ENCODE data around the gene STAG1.
"Not testable (repeated sequence)": the region's sequence is repeated elsewhere in the genome, so short reads cannot be mapped to it uniquely, and the experiment has no call there.

The STAG1 gene

DNA sequence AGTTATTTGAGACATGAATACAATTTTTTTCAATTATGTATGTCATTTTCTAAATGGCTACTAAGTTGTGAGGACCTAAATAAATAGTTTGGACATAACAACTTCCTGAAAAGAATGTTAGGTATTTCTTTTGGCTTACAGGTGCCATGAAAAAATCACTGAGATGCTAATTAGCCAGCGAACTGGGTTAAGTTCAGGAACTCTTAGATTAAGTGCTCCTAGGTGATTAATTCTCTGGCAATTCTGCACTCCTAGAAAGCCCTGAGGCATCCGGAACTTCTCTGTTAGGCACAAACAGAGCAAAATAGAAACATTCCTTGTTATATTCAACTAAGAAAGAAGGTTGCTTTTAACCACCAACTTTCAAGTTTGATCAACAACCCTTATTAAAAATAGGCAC is 192.3 kb downstream of the STAG1 start:
- no peaks in the 10 kb centered on the region for H3K4me1 ChIP-seq (ENCODE audit: control insufficient read depth, insufficient read depth, low read length)
- no peaks in the 10 kb centered on the region for H3K36me3 ChIP-seq (ENCODE audit: control insufficient read depth in 2 of 2, insufficient read depth in 2 of 2, low read length in 2 of 2)
- H3K4me3 ChIP-seq (ENCODE audit: low read length in 2 of 2) = no peak overlapping the region
- H3K9me3 ChIP-seq (ENCODE audit: control insufficient read depth in 2 of 2, low read length in 2 of 2) = no peaks in the 10 kb centered on the region
- H3K27me3 ChIP-seq (ENCODE audit: control insufficient read depth in 1 of 2, insufficient read depth in 2 of 2, low read length in 2 of 2) = no peaks in the 10 kb centered on the region
- H3K27ac ChIP-seq (ENCODE audit: low read length) = no peak overlapping the region
- no peak overlapping the region for H3K9ac ChIP-seq (ENCODE audit: low read length in 2 of 2)

DNA sequence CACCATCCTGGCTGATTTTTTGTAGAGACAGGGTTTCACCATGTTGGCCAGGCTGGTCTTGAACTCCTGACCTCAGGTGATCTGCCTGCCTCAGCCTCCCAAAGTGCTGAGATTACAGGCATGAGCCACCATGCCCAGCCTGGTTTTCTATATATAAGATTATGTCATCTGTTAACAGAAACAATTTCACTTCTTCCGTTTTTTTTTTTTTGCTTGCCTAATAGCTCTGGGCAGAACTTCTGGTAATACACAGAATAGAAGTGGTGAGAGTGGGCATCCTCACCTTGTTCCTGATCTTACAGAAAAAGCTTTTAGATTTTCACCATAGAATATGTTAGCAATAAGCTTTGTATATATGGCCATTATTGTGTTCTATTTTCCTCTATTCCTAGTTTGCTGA is 202.7 kb downstream of the STAG1 start:
- H3K9me3 ChIP-seq (ENCODE audit: control insufficient read depth in 2 of 2, low read length in 2 of 2); H3K36me3 ChIP-seq (ENCODE audit: control insufficient read depth in 2 of 2, insufficient read depth in 2 of 2, low read length in 2 of 2); H3K4me1 ChIP-seq (ENCODE audit: control insufficient read depth, insufficient read depth, low read length); H3K27ac ChIP-seq (ENCODE audit: low read length); H3K4me3 ChIP-seq (ENCODE audit: low read length in 2 of 2); H3K27me3 ChIP-seq (ENCODE audit: control insufficient read depth in 1 of 2, insufficient read depth in 2 of 2, low read length in 2 of 2); H3K9ac ChIP-seq (ENCODE audit: low read length in 2 of 2): not testable (repeated sequence)

DNA sequence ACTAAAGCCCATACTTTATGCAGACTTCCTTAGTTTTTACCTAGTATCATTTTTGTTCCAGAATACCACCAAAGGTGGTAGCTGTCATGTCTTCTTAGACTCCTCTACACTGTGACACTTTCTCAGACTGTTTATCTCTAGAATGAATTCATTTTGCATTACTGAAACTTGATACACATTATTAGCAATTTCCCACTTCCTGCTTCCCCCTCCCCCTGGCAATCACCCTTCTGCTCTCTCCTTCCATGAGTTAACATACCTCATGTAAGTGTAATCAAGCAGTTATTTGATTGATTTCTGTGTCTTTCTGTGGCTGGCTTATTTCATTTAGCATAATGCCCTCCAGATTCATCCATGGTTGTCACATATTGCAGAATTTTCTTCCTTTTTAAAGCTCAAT is 204.9 kb downstream of the STAG1 start:
- H3K27ac ChIP-seq (ENCODE audit: low read length) = no peak overlapping the region
- no peaks in the 10 kb centered on the region for H3K9me3 ChIP-seq (ENCODE audit: control insufficient read depth in 2 of 2, low read length in 2 of 2)
- H3K36me3 ChIP-seq (ENCODE audit: control insufficient read depth in 2 of 2, insufficient read depth in 2 of 2, low read length in 2 of 2) = no peaks in the 10 kb centered on the region
- no peaks in the 10 kb centered on the region for H3K4me1 ChIP-seq (ENCODE audit: control insufficient read depth, insufficient read depth, low read length)
- H3K9ac ChIP-seq (ENCODE audit: low read length in 2 of 2) = no peak overlapping the region
- no peaks in the 10 kb centered on the region for H3K27me3 ChIP-seq (ENCODE audit: control insufficient read depth in 1 of 2, insufficient read depth in 2 of 2, low read length in 2 of 2)
- no peak overlapping the region for H3K4me3 ChIP-seq (ENCODE audit: low read length in 2 of 2)

DNA sequence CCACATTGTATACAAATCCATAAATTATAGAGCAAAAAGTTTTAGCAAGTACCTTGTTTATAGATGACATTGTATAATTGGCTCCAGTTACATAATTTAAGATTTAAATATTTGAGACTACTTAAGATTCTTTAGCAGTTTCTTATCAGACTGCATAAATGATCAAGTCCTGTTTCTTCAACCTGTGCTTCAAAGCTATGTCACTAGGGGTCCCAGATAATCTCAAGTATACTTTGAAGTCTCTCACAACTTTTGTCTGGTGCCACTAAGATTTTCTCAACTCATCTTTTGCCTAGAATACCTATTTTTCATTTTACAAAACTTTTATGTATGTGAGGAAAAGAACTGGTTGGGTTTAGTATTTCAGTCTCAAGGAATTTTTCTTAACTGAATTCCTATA is 205.5 kb downstream of the STAG1 start:
- Histone ChIP-seq H3K4me1 (ENCODE audit: control insufficient read depth, insufficient read depth, low read length) (no peaks in the 10 kb centered on the region), H3K9ac (ENCODE audit: low read length in 2 of 2) (no peak overlapping the region), H3K36me3 (ENCODE audit: control insufficient read depth in 2 of 2, insufficient read depth in 2 of 2, low read length in 2 of 2) (no peaks in the 10 kb centered on the region), H3K9me3 (ENCODE audit: control insufficient read depth in 2 of 2, low read length in 2 of 2) (no peaks in the 10 kb centered on the region), H3K27ac (ENCODE audit: low read length) (no peak overlapping the region), H3K4me3 (ENCODE audit: low read length in 2 of 2) (no peak overlapping the region), H3K27me3 (ENCODE audit: control insufficient read depth in 1 of 2, insufficient read depth in 2 of 2, low read length in 2 of 2) (no peaks in the 10 kb centered on the region)

DNA sequence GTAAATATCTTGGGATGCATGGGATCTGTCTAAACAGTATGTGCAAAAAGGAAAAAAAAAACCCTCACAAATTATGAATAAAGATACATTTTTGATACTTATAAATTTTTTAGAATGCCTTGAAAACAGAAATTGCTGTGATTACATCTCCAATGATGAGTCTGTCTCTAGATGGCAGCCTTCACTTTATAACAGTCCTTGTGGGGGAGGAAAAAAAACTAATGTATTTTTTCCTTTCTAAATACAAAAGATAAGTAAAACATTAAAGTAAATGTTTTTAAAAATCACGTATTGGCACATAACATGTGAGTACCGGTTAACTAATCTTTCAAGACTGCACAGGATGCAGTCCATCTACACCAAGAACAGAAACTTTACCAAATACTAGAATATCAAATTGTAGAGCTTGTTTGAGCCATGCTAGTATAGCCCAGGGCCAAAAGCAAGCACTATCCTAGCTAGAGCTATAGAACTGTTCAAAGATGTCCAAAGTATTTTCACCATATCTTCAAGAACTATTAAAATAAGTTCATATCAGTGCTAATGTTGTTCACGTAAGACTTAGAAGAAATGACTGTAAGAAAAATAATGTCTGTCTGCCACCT is 206.4 kb downstream of the STAG1 start:
- H3K9me3 ChIP-seq (ENCODE audit: control insufficient read depth in 2 of 2, low read length in 2 of 2) = no peaks in the 10 kb centered on the region
- no peaks in the 10 kb centered on the region for H3K36me3 ChIP-seq (ENCODE audit: control insufficient read depth in 2 of 2, insufficient read depth in 2 of 2, low read length in 2 of 2)
- H3K4me3 ChIP-seq (ENCODE audit: low read length in 2 of 2) = no peak overlapping the region
- H3K4me1 ChIP-seq (ENCODE audit: control insufficient read depth, insufficient read depth, low read length) = no peaks in the 10 kb centered on the region
- no peaks in the 10 kb centered on the region for H3K27me3 ChIP-seq (ENCODE audit: control insufficient read depth in 1 of 2, insufficient read depth in 2 of 2, low read length in 2 of 2)
- H3K27ac ChIP-seq (ENCODE audit: low read length) = no peak overlapping the region
- no peak overlapping the region for H3K9ac ChIP-seq (ENCODE audit: low read length in 2 of 2)

DNA sequence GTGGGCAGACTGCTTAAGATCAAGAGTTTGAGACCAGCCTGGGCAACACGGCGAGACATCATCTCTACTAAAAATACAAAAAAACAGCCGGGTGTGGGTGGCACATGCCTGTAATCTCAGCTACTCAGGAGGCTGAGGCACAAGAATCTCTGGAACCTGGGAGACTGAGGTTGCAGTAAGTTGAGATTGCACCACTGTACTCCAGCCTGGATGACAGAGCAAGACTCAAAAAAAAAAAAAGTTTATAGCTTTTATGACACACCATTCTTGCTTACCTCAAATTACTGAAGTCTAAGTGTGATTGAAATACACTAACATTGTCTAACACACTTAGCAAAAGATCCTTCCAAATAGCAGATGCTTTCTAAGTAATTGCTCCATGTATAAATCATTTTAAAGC is 207.6 kb downstream of the STAG1 start:
- no peak overlapping the region for H3K27ac ChIP-seq (ENCODE audit: low read length)
- H3K4me1 ChIP-seq (ENCODE audit: control insufficient read depth, insufficient read depth, low read length) = no peaks in the 10 kb centered on the region
- no peaks in the 10 kb centered on the region for H3K36me3 ChIP-seq (ENCODE audit: control insufficient read depth in 2 of 2, insufficient read depth in 2 of 2, low read length in 2 of 2)
- H3K9ac ChIP-seq (ENCODE audit: low read length in 2 of 2) = no peak overlapping the region
- H3K4me3 ChIP-seq (ENCODE audit: low read length in 2 of 2) = no peak overlapping the region
- no peaks in the 10 kb centered on the region for H3K27me3 ChIP-seq (ENCODE audit: control insufficient read depth in 1 of 2, insufficient read depth in 2 of 2, low read length in 2 of 2)
- no peaks in the 10 kb centered on the region for H3K9me3 ChIP-seq (ENCODE audit: control insufficient read depth in 2 of 2, low read length in 2 of 2)

DNA sequence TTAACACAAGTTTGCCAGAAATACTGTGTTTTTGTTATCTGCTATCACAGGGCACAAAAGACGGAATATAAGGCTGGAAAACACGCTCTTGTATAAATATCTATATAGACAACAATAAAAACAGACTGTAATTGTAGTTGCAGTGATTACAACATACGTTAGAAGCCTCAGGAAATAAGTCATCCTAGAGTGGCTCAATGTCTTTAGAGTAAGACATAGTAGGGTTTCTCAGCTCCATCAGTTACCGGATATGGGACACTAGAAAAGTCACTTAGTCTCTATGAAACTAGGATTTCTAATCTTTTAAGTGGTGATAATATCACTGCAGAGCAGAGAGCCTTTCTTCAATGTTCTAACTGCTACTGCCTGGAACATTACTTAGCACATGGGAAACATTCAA is 208.8 kb downstream of the STAG1 start:
- Histone ChIP-seq H3K27ac (ENCODE audit: low read length) (no peak overlapping the region), H3K36me3 (ENCODE audit: control insufficient read depth in 2 of 2, insufficient read depth in 2 of 2, low read length in 2 of 2) (no peaks in the 10 kb centered on the region), H3K9ac (ENCODE audit: low read length in 2 of 2) (no peak overlapping the region), H3K4me1 (ENCODE audit: control insufficient read depth, insufficient read depth, low read length) (no peaks in the 10 kb centered on the region), H3K27me3 (ENCODE audit: control insufficient read depth in 1 of 2, insufficient read depth in 2 of 2, low read length in 2 of 2) (no peaks in the 10 kb centered on the region), H3K4me3 (ENCODE audit: low read length in 2 of 2) (no peak overlapping the region), H3K9me3 (ENCODE audit: control insufficient read depth in 2 of 2, low read length in 2 of 2) (no peaks in the 10 kb centered on the region)

DNA sequence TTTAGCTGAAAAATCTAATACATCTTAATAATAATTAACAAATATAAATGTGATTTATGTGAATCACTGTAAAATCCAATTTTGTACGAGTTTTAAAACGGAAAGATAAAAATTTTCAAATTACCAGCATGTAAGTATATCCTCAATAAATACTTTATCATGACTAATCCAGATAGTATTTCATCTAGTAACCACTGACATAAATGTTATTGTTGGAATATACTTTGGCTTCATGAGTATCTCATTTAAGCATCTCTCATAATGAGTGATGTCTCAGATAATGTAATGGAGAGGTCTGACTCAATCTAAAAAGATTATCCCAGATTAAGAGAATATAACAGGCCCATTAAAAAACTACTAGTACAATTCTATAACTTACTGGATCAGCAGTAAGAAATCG is 216.3 kb downstream of the STAG1 start:
- Histone ChIP-seq H3K9ac (ENCODE audit: low read length in 2 of 2) (no peak overlapping the region), H3K4me3 (ENCODE audit: low read length in 2 of 2) (no peak overlapping the region), H3K9me3 (ENCODE audit: control insufficient read depth in 2 of 2, low read length in 2 of 2) (no peaks in the 10 kb centered on the region)

DNA sequence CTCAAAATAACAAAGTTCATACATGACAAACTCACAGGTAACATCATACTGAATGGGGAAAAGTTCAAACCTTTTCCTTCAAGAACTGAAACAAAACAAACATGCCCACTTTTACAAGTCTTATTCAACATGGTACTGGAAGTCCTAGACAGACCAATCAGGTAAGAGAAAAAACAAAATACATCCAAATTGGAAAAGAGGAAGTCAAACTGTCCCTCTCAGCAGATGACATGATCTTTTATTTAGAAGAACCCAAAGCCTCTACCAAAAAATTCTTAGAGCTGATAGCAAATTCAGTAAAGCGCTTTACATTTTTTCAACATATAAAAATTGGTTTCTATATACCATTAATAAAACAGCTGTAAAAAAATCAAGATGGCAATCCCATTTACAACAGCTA is 219.4 kb downstream of the STAG1 start:
- Histone ChIP-seq H3K9ac (ENCODE audit: low read length in 2 of 2) (no peak overlapping the region), H3K27me3 (ENCODE audit: control insufficient read depth in 1 of 2, insufficient read depth in 2 of 2, low read length in 2 of 2) (no peaks in the 10 kb centered on the region), H3K27ac (ENCODE audit: low read length) (no peak overlapping the region), H3K9me3 (ENCODE audit: control insufficient read depth in 2 of 2, low read length in 2 of 2) (no peaks in the 10 kb centered on the region), H3K4me1 (ENCODE audit: control insufficient read depth, insufficient read depth, low read length) (no peaks in the 10 kb centered on the region), H3K4me3 (ENCODE audit: low read length in 2 of 2) (no peak overlapping the region), H3K36me3 (ENCODE audit: control insufficient read depth in 2 of 2, insufficient read depth in 2 of 2, low read length in 2 of 2) (no peaks in the 10 kb centered on the region)

More for the DNA sequence above, 216.3 kb downstream of the STAG1 start:
- Histone ChIP-seq H3K27ac (ENCODE audit: low read length) (no peak overlapping the region), H3K36me3 (ENCODE audit: control insufficient read depth in 2 of 2, insufficient read depth in 2 of 2, low read length in 2 of 2) (no peaks in the 10 kb centered on the region), H3K4me1 (ENCODE audit: control insufficient read depth, insufficient read depth, low read length) (no peaks in the 10 kb centered on the region), H3K27me3 (ENCODE audit: control insufficient read depth in 1 of 2, insufficient read depth in 2 of 2, low read length in 2 of 2) (no peaks in the 10 kb centered on the region)

DNA sequence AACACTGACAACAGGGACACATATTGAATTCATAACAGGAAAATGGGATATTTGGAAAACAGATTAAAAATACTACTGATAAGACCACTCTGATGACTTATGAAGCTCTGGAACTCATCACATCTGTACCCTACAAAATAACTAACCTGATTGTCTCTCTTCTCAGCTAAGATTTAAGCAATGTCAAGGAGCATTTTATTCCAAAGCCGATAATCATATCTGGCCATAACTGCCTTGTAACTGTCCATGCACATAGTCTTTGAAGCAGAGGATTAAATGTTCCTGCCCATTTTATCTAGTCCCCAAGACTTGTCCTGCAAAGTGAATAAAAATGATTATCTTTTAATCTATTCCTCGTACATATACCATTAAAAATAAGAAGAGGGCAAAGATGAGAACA is 234.1 kb downstream of the STAG1 start:
- H3K27ac ChIP-seq (ENCODE audit: low read length) = no peak overlapping the region
- H3K9me3 ChIP-seq (ENCODE audit: control insufficient read depth in 2 of 2, low read length in 2 of 2) = no peaks in the 10 kb centered on the region
- H3K27me3 ChIP-seq (ENCODE audit: control insufficient read depth in 1 of 2, insufficient read depth in 2 of 2, low read length in 2 of 2) = no peaks in the 10 kb centered on the region
- no peak overlapping the region for H3K4me3 ChIP-seq (ENCODE audit: low read length in 2 of 2)
- H3K9ac ChIP-seq (ENCODE audit: low read length in 2 of 2) = no peak overlapping the region
- no peaks in the 10 kb centered on the region for H3K4me1 ChIP-seq (ENCODE audit: control insufficient read depth, insufficient read depth, low read length)
- peaks cover 0 to 3% of the 10 kb centered on the region in 2 donors for H3K36me3 ChIP-seq (ENCODE audit: control insufficient read depth in 2 of 2, insufficient read depth in 2 of 2, low read length in 2 of 2)

DNA sequence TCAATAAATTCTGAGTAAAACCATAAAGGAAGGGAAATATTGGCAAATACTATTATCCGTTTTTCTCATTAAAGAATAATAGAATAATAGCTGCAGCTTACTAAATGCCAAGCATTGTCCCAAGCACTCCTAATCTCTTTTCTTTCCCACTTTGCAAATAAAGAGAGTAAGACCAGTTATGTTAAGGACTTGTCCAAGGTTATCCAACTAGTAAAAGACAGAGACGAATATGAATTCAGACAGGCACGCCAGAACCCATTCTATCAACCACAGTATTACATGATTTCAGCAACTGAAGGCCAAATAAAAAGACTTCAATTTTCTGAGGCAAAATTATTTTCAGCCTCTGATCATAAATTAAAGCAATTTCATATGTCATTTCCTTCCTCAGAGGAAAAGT is 235.5 kb downstream of the STAG1 start:
- Histone ChIP-seq H3K36me3 (ENCODE audit: control insufficient read depth in 2 of 2, insufficient read depth in 2 of 2, low read length in 2 of 2) (peaks cover 0 to 3% of the 10 kb centered on the region in 2 donors), H3K9me3 (ENCODE audit: control insufficient read depth in 2 of 2, low read length in 2 of 2) (no peaks in the 10 kb centered on the region), H3K4me3 (ENCODE audit: low read length in 2 of 2) (no peak overlapping the region), H3K27me3 (ENCODE audit: control insufficient read depth in 1 of 2, insufficient read depth in 2 of 2, low read length in 2 of 2) (no peaks in the 10 kb centered on the region), H3K9ac (ENCODE audit: low read length in 2 of 2) (no peak overlapping the region), H3K4me1 (ENCODE audit: control insufficient read depth, insufficient read depth, low read length) (no peaks in the 10 kb centered on the region), H3K27ac (ENCODE audit: low read length) (no peak overlapping the region)
